HL-60 (cell line): ENCODE data around the gene C19orf81.
A peak's percentile ranks its signal among the peaks of the same experiment; 100 is the strongest.
"Not testable (repeated sequence)": the region's sequence is repeated elsewhere in the genome, so short reads cannot be mapped to it uniquely, and the experiment has no call there.

Source experiments
- DNase-seq, 2 experiments: peaks; one replicate each; pipeline ENCODE4 v3.0.0-alpha.2; 2010 to 2020; ENCODE audit warnings: low read depth in 1 of 2, low spot score in 1 of 2
- H3K27ac ChIP-seq: fragments of 250-450 bp; sonication (Bioruptor Pico); replicated peaks from 2 replicates; pipeline ENCODE4 v1.5.1; 2020; ENCODE audit warnings: mild to moderate bottlenecking, moderate library complexity
- H3K27me3 ChIP-seq: fragments of 250-450 bp; sonication (Bioruptor Pico); 2 replicates; pipeline ENCODE4 v1.5.1; 2021; ENCODE audit warnings: mild to moderate bottlenecking, moderate library complexity; ENCODE audit not compliant: insufficient read depth, poor library complexity, severe bottlenecking
- H3K4me3 ChIP-seq: replicated peaks from 2 replicates; pipeline ENCODE4 v1.5.1; 2011; ENCODE audit warnings: mild to moderate bottlenecking, control low read depth, low read length; ENCODE audit not compliant: insufficient read depth
- CTCF ChIP-seq: IDR thresholded peaks from one replicate; pipeline ENCODE4 v1.5.1; 2011; ENCODE audit warnings: low read length, control low read depth, inconsistent platforms; ENCODE audit not compliant: insufficient read depth
- GABPA ChIP-seq: IDR thresholded peaks from 2 replicates; pipeline ENCODE4 v1.6.1; 2012; ENCODE audit warnings: low read depth
- POLR2AphosphoS5 ChIP-seq: IDR thresholded peaks from 2 replicates; pipeline ENCODE4 v1.6.1; 2012; ENCODE audit warnings: low read depth
- REST ChIP-seq: IDR thresholded peaks from 2 replicates; pipeline ENCODE4 v1.6.1; 2012; ENCODE audit warnings: low read depth; ENCODE audit not compliant: insufficient replicate concordance
- SPI1 ChIP-seq: IDR thresholded peaks from 2 replicates; pipeline ENCODE4 v1.6.1; 2012; ENCODE audit warnings: low read depth, mild to moderate bottlenecking, borderline replicate concordance

Gene C19orf81

GRCh38 chr19:50607874-50608785 is 41.1 kb upstream of the C19orf81 start:
- Histone ChIP-seq H3K27ac (no peak overlapping the region), H3K27me3 (no peaks in the 10 kb centered on the region), H3K4me3 (no peak overlapping the region)
- TF ChIP-seq GABPA (no peak), CTCF (no peak), REST (no peak), POLR2AphosphoS5 (no peak), SPI1 (no peak)
- DNase-seq, result peak; percentile 28 to 69

- DNase-seq, H3K4me3 ChIP-seq, H3K27ac ChIP-seq, H3K27me3 ChIP-seq: not testable (repeated sequence)
Measured at GRCh38 chr19:50612504-50613404, 36.5 kb upstream of the C19orf81 start.

GRCh38 chr19:50618379-50618778 is 30.9 kb upstream of the C19orf81 start:
- not testable (repeated sequence) for DNase-seq, H3K4me3 ChIP-seq, H3K27me3 ChIP-seq, H3K27ac ChIP-seq

- not testable (repeated sequence) for H3K27me3 ChIP-seq, DNase-seq, H3K4me3 ChIP-seq, H3K27ac ChIP-seq
Measured at GRCh38 chr19:50619184-50619583, 30.1 kb upstream of the C19orf81 start.

- H3K4me3 ChIP-seq, H3K27ac ChIP-seq, DNase-seq, H3K27me3 ChIP-seq: not testable (repeated sequence)
Measured at GRCh38 chr19:50620394-50620906, 28.8 kb upstream of the C19orf81 start.

GRCh38 chr19:50624949-50625600 is 24.2 kb upstream of the C19orf81 start:
- TF ChIP-seq POLR2AphosphoS5 (no peak), REST (no peak), CTCF (no peak), SPI1 (no peak), GABPA (no peak)

More at GRCh38 chr19:50624949-50625600, 24.2 kb upstream of the C19orf81 start:
- Histone ChIP-seq H3K4me3 (no peak overlapping the region), H3K27me3 (no peaks in the 10 kb centered on the region), H3K27ac (no peak overlapping the region)
- no peak for DNase-seq
